ENCODE data around the gene MGRN1. TPM values are rescaled to one million over a fixed set of nuclear protein-coding genes. Genes with fewer than 3 reads are reported as not detected.

Gene MGRN1
- polyA plus RNA-seq, 1 donor from 2014 or later, result 35.9 TPM

- H3K9me3 ChIP-seq (ENCODE audit: low read length), result no peaks in the 10 kb centered on the region
- H3K9me2 ChIP-seq (ENCODE audit: insufficient read depth, low read length), result no peaks in the 10 kb centered on the region
- H3K36me3 ChIP-seq (ENCODE audit: insufficient read depth, low read length), result no peaks in the 10 kb centered on the region
- no peaks in the 10 kb centered on the region for H4K20me1 ChIP-seq (ENCODE audit: insufficient read depth)
- H2AFZ ChIP-seq (ENCODE audit: low read depth, low read length), result no peak overlapping the region
- H3K4me2 ChIP-seq (ENCODE audit: low read length), result no peak overlapping the region
- H3K9ac ChIP-seq (ENCODE audit: low read length), result no peak overlapping the region
- no peak overlapping the region for H3K4me3 ChIP-seq (ENCODE audit: low read length)
- H3K27me3 ChIP-seq (ENCODE audit: insufficient read depth, low read depth, low read length), result no peaks in the 10 kb centered on the region
- no peaks in the 10 kb centered on the region for H3F3A ChIP-seq (ENCODE audit: insufficient read depth, low read length, poor library complexity, severe bottlenecking)
- H3K27ac ChIP-seq (ENCODE audit: low read length), result no peak overlapping the region
- TF ChIP-seq REST (IDR thresholded peaks at IDR 0.05; ENCODE audit: borderline replicate concordance) (no peak), POLR2AphosphoS5 (IDR thresholded peaks at IDR 0.05) (no peak), RAD21 (conservative IDR thresholded peaks at IDR 0.05) (no peak), EP300 (conservative IDR thresholded peaks at IDR 0.05; ENCODE audit: poor library complexity, severe bottlenecking) (no peak), SMC3 (conservative IDR thresholded peaks at IDR 0.05; ENCODE audit: poor library complexity) (no peak), MXI1 (conservative IDR thresholded peaks at IDR 0.05; ENCODE audit: poor library complexity, severe bottlenecking) (no peak), EZH2 (IDR thresholded peaks at IDR 0.05; ENCODE audit: borderline replicate concordance, insufficient read depth, low read length, poor library complexity, severe bottlenecking) (no peak), TAF1 (IDR thresholded peaks at IDR 0.05; ENCODE audit: low read depth) (no peak), CTCF (IDR thresholded peaks at IDR 0.05; ENCODE audit: poor library complexity, severe bottlenecking) (no peak)
- no peaks in the 10 kb centered on the region for H3K79me2 ChIP-seq (replicated peaks; ENCODE audit: insufficient read depth, low read length)
These were observed 18.3 kb upstream of the MGRN1 start for GRCh38 chr16:4606354-4606753.

GRCh38 chr16:4607841-4608703 lies 16.6 kb upstream of the MGRN1 start:
- TF ChIP-seq SMC3 (conservative IDR thresholded peaks at IDR 0.05; ENCODE audit: poor library complexity) (no peak), EZH2 (IDR thresholded peaks at IDR 0.05; ENCODE audit: borderline replicate concordance, insufficient read depth, low read length, poor library complexity, severe bottlenecking) (no peak), REST (IDR thresholded peaks at IDR 0.05; ENCODE audit: borderline replicate concordance) (no peak), EP300 (conservative IDR thresholded peaks at IDR 0.05; ENCODE audit: poor library complexity, severe bottlenecking) (no peak), RAD21 (conservative IDR thresholded peaks at IDR 0.05) (no peak), POLR2AphosphoS5 (IDR thresholded peaks at IDR 0.05) (no peak), MXI1 (conservative IDR thresholded peaks at IDR 0.05; ENCODE audit: poor library complexity, severe bottlenecking) (no peak), CTCF (IDR thresholded peaks at IDR 0.05; ENCODE audit: poor library complexity, severe bottlenecking) (no peak), TAF1 (IDR thresholded peaks at IDR 0.05; ENCODE audit: low read depth) (no peak)
- no peak overlapping the region for H3K4me3 ChIP-seq (ENCODE audit: low read length)
- H3K9me2 ChIP-seq (ENCODE audit: insufficient read depth, low read length), result no peaks in the 10 kb centered on the region
- no peaks in the 10 kb centered on the region for H3K9me3 ChIP-seq (ENCODE audit: low read length)
- no peak overlapping the region for H2AFZ ChIP-seq (ENCODE audit: low read depth, low read length)
- no peaks in the 10 kb centered on the region for H3F3A ChIP-seq (ENCODE audit: insufficient read depth, low read length, poor library complexity, severe bottlenecking)
- peaks cover under 1% of the 10 kb centered on the region for H4K20me1 ChIP-seq (ENCODE audit: insufficient read depth)
- H3K36me3 ChIP-seq (ENCODE audit: insufficient read depth, low read length), result no peaks in the 10 kb centered on the region
- no peak overlapping the region for H3K4me2 ChIP-seq (ENCODE audit: low read length)
- peaks cover 8% of the 10 kb centered on the region for H3K79me2 ChIP-seq (replicated peaks; ENCODE audit: insufficient read depth, low read length)
- H3K9ac ChIP-seq (ENCODE audit: low read length), result no peak overlapping the region
- H3K27ac ChIP-seq (ENCODE audit: low read length), result no peak overlapping the region
- no peaks in the 10 kb centered on the region for H3K27me3 ChIP-seq (ENCODE audit: insufficient read depth, low read depth, low read length)

All from neural cell (in vitro differentiated cells).